GM20000 (cell line): ENCODE results near the gene DMD.

ENCODE experiments used
- DNase-seq: peaks from one replicate; pipeline ENCODE4 v3.0.0; 2012; ENCODE audit warnings: low spot score
- CTCF ChIP-seq: IDR thresholded peaks from 2 replicates; pipeline ENCODE4 v1.5.1; 2012; ENCODE audit warnings: mild to moderate bottlenecking, control low read depth; ENCODE audit errors: extremely low read depth, missing control alignments

Gene DMD

GRCh38 chrX:33211356-33212260, at the start of gene DMD:
Gene DMD (minus strand): TSS chrX:33211549. CDS start chrX:33211312, 237 bp downstream.
- DNase-seq = no peak
- no peak for TF ChIP-seq CTCF

GRCh38 chrX:33252306-33252825, 41.0 kb upstream of the DMD start:
- DNase-seq = no peak
- no peak for TF ChIP-seq CTCF

- no peak for TF ChIP-seq CTCF
- no peak for DNase-seq
Observed at GRCh38 chrX:33218819-33219218, 7.5 kb upstream of the DMD start.

GRCh38 chrX:33210156-33210555, 1.2 kb downstream of the DMD start:
- no peak for DNase-seq
- no peak for TF ChIP-seq CTCF

- no peak for TF ChIP-seq CTCF
- DNase-seq = no peak
Observed at GRCh38 chrX:33207056-33207455, 4.3 kb downstream of the DMD start.

- no peak for DNase-seq
- TF ChIP-seq CTCF = no peak
Observed at GRCh38 chrX:33205321-33205720, 6.0 kb downstream of the DMD start.

GRCh38 chrX:33204889-33205288, 6.5 kb downstream of the DMD start:
- no peak for TF ChIP-seq CTCF
- DNase-seq = no peak
